Activated B cell treated with CpG ODN at 0.5 μM for 24 hours (primary cell): ENCODE results near the gene TRIP12. TPM values are rescaled to one million over a fixed set of nuclear protein-coding genes. Genes with fewer than 3 reads are reported as not detected.

Experiments
- ATAC-seq: fragments of 200-7000 bp; cut with Tn5 transposase; one replicate; pipeline ENCODE4 v1.10.0; 2021; ENCODE audit warnings: low read depth, mild to moderate bottlenecking, moderate library complexity
- CTCF ChIA-PET: fragments of 350-600 bp; sonication (Branson Sonifier 250); formaldehyde crosslinking; loops from one replicate; lab custom pipeline; 2021; ENCODE audit warnings: antibody characterized with exemption; lab: Charles Lee
- POLR2A ChIA-PET: fragments of 350-600 bp; sonication (Branson Sonifier 250); formaldehyde crosslinking; loops from one replicate; lab custom pipeline; 2021; ENCODE audit warnings: antibody characterized with exemption; lab: Charles Lee
- DNase-seq: peaks from one replicate; pipeline ENCODE4 v3.0.0; 2022
- H3K27ac Mint-ChIP-seq: one replicate; pipeline ENCODE4 v1.8.0; 2020; ENCODE audit warnings: mixed read lengths
- H3K27me3 Mint-ChIP-seq: one replicate; pipeline ENCODE4 v1.8.0; 2021; ENCODE audit warnings: mixed read lengths
- H3K36me3 Mint-ChIP-seq: one replicate; pipeline ENCODE4 v1.8.0; 2021; ENCODE audit warnings: low read depth, mixed read lengths
- H3K4me1 Mint-ChIP-seq: one replicate; pipeline ENCODE4 v1.8.0; 2021; ENCODE audit warnings: mixed read lengths
- H3K4me3 Mint-ChIP-seq: one replicate; pipeline ENCODE4 v1.8.0; 2020; ENCODE audit warnings: mild to moderate bottlenecking, mixed read lengths
- H3K9me3 Mint-ChIP-seq: one replicate; pipeline ENCODE4 v1.8.0; 2020; ENCODE audit warnings: mixed read lengths
- intact Hi-C: fragments of 100-400 bp; cut with micrococcal nuclease; formaldehyde crosslinking; loops from one replicate; pipeline ENCODE4 v1.15.1; 2024
- total RNA-seq: library from RNA; stranded (reverse); gene quantifications from 2 replicates; pipeline ENCODE4 v1.2.3, GENCODE V29; 2022
- TF ChIP-seq, protein P1 (sequence below): fragments of 200-600 bp; IDR thresholded peaks from one replicate; pipeline ENCODE4 v1.8.0; 2022; ENCODE audit warnings: antibody characterized with exemption, mild to moderate bottlenecking

Gene TRIP12
- total RNA-seq, 1 donor from 2014 or later = 272 TPM

DNA sequence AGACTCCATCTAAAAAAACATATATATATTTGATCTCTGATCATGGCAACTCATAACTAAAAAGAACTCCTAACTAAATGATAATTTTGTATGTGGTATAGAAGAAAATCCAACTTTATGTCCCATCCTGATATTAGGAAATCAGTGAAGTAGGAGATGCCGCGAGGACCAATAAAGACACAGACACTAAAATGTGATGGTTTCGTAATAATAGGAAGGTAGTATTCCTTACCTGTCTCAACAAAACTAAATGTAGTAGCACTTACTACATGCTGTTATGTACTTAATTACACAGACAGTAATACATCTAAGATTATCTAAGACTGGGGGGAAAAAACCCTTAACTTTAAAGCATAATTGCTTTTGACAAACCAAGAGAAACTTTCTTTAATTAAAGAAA lies 63.5 kb downstream of the TRIP12 start:
- intact Hi-C loops = no loop called here
- no peak overlapping the region for H3K27ac Mint-ChIP-seq
- DNase-seq = no peak
- no peaks in the 10 kb centered on the region for H3K9me3 Mint-ChIP-seq
- peaks cover 51% of the 10 kb centered on the region for H3K36me3 Mint-ChIP-seq
- TF ChIP-seq, protein P1, sequence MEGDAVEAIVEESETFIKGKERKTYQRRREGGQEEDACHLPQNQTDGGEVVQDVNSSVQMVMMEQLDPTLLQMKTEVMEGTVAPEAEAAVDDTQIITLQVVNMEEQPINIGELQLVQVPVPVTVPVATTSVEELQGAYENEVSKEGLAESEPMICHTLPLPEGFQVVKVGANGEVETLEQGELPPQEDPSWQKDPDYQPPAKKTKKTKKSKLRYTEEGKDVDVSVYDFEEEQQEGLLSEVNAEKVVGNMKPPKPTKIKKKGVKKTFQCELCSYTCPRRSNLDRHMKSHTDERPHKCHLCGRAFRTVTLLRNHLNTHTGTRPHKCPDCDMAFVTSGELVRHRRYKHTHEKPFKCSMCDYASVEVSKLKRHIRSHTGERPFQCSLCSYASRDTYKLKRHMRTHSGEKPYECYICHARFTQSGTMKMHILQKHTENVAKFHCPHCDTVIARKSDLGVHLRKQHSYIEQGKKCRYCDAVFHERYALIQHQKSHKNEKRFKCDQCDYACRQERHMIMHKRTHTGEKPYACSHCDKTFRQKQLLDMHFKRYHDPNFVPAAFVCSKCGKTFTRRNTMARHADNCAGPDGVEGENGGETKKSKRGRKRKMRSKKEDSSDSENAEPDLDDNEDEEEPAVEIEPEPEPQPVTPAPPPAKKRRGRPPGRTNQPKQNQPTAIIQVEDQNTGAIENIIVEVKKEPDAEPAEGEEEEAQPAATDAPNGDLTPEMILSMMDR = no peak
- H3K4me3 Mint-ChIP-seq = no peak overlapping the region
- POLR2A ChIA-PET = no interaction called here
- no peak for ATAC-seq
- CTCF ChIA-PET = no interaction called here
- peaks cover 23% of the 10 kb centered on the region for H3K4me1 Mint-ChIP-seq
- no peaks in the 10 kb centered on the region for H3K27me3 Mint-ChIP-seq

DNA sequence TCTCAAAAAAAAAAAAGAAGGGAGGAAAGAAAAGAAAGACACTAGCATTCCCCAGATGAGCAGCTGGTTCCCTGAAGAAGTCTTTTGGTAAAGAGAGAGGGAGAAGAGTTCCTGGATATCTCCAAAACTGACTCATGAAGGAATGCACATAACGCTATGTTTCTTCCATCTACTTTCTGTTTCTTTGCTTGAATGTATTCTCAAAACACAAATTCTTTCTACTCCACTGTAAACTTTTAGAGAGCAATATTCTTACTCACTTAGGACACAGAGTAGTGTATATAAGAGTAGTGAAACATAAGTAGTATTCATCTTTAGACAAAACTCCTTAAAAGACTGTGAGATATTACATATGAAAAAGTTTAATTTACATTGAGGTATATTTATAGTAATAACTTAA lies 64.2 kb downstream of the TRIP12 start:
- Mint-ChIP-seq H3K27me3 (no peaks in the 10 kb centered on the region), H3K9me3 (no peaks in the 10 kb centered on the region), H3K27ac (peak overlapping the region; percentile 53), H3K4me1 (peaks cover 28% of the 10 kb centered on the region), H3K36me3 (peaks cover 49% of the 10 kb centered on the region), H3K4me3 (no peak overlapping the region)
- intact Hi-C loops = loop anchor here (2.0 kb wide), 2 partner anchors 15 to 63 kb away; no protein-coding TSS in a partner anchor
- ChIA-PET CTCF (no interaction called here), POLR2A (no interaction called here)
- DNase-seq (no peak), ATAC-seq (no peak)
- TF ChIP-seq, protein P1 = no peak

DNA sequence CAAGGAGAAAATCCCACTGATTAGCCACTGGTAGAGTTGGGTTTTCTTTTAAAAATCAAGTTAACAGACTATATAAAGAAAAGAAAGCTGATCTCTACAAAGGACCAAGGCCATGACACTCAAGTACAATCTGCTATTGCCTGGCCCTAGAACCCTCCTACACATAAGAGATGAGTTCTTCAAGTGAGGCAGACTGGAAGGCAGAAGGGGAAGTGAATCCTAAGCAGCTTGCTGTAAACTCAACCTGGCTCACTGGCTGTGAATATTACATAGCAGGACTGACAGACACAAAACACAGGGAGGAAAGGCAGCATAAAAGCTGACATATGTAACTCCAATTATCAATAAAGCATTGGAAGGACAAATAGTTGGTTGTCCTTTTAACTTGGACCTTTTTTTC lies 65.4 kb downstream of the TRIP12 start:
- no peaks in the 10 kb centered on the region for H3K9me3 Mint-ChIP-seq
- H3K4me3 Mint-ChIP-seq = no peak overlapping the region
- peaks cover 54% of the 10 kb centered on the region for H3K36me3 Mint-ChIP-seq
- TF ChIP-seq, protein P1 = no peak
- H3K4me1 Mint-ChIP-seq = peaks cover 39% of the 10 kb centered on the region
- no peak overlapping the region for H3K27ac Mint-ChIP-seq
- no peaks in the 10 kb centered on the region for H3K27me3 Mint-ChIP-seq
- ChIA-PET CTCF (no interaction called here), POLR2A (interaction anchor here (1.0 to 1.2 kb wide), 2 partner anchors 10 to 11 kb away, joined by 3 to 4 read pairs; no protein-coding TSS in a partner anchor)
- DNase-seq (no peak), ATAC-seq (peak; percentile 90)
- intact Hi-C loops = loop anchor here (2.0 kb wide), 2 partner anchors 16 to 64 kb away; no protein-coding TSS in a partner anchor

DNA sequence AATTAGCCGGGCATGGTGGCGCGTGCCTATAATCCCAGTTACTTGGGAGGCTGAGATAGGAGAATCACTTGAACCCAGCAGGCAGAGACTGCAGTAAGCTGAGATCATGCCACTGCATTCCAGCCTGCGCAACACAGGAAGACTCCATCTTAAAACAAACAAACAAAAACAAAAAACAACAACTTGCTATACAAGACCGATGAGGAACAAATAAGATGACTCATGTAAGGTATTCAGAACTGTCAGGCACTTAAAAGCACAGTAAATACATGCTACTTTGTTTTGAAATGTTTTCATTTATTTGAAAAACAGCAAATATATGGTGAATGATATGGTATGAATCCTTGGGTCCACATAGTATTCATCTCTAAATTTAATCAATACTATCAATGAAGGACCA lies 66.7 kb downstream of the TRIP12 start:
- Mint-ChIP-seq H3K9me3 (no peaks in the 10 kb centered on the region), H3K4me3 (no peak overlapping the region), H3K4me1 (peaks cover 39% of the 10 kb centered on the region), H3K36me3 (peaks cover 55% of the 10 kb centered on the region), H3K27ac (no peak overlapping the region), H3K27me3 (no peaks in the 10 kb centered on the region)
- CTCF ChIA-PET = no interaction called here
- POLR2A ChIA-PET = no interaction called here
- no peak for DNase-seq
- intact Hi-C loops = no loop called here
- TF ChIP-seq, protein P1 = no peak
- no peak for ATAC-seq

DNA sequence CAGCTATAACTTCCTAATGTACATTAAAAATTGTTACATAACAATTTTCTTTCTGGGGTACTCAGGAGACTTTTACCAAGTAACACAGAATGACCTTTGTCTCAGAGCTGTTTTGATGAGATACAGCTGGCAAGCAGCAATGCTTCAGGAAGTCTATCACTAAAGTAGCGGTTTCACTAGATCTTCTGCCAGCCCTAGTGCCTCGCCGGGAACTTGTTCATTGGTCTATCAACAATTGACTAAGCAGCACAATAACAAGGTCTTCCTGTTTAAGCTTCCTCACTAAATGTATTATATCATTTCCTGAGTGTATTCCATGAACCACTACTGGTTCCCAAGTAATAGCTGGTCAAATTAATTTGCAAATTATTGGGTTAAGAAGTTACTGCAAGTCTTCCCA lies 69.2 kb downstream of the TRIP12 start:
- TF ChIP-seq, protein P1 = no peak
- POLR2A ChIA-PET = no interaction called here
- peak; percentile 54 for ATAC-seq
- intact Hi-C loops = loop anchor here (5.0 kb wide), 1 partner anchor 50 kb away; no protein-coding TSS in a partner anchor
- Mint-ChIP-seq H3K4me3 (no peak overlapping the region), H3K4me1 (peaks cover 53% of the 10 kb centered on the region), H3K27ac (no peak overlapping the region), H3K9me3 (no peaks in the 10 kb centered on the region), H3K36me3 (peaks cover 46% of the 10 kb centered on the region), H3K27me3 (no peaks in the 10 kb centered on the region)
- DNase-seq = no peak
- CTCF ChIA-PET = interaction anchor here (0.9 kb wide), 2 partner anchors 12 to 59 kb away, joined by 3 read pairs; no protein-coding TSS in a partner anchor
